LNCAP (cell line): ENCODE results near the gene KIF4A.

ENCODE experiments used
- CTCF ChIP-seq: fragments of 450-650 bp; IDR thresholded peaks from 2 replicates; pipeline ENCODE4 v1.5.1; 2017; ENCODE audit warnings: mild to moderate bottlenecking

KIF4A gene

GRCh38 chrX:70264784-70265183 is 25.1 kb upstream of the KIF4A start:
- TF ChIP-seq CTCF: no peak

GRCh38 chrX:70268034-70268433 is 21.9 kb upstream of the KIF4A start, which contains the start of gene ARR3:
Gene ARR3 (plus strand): TSS chrX:70268334. CDS start chrX:70269386, 1,052 bp downstream.
- TF ChIP-seq CTCF: no peak

- no peak for TF ChIP-seq CTCF
Observed at GRCh38 chrX:70279081-70279480, 10.8 kb upstream of the KIF4A start.

GRCh38 chrX:70280573-70280972 is 9.3 kb upstream of the KIF4A start:
- TF ChIP-seq CTCF: no peak

- TF ChIP-seq CTCF: no peak
Observed at GRCh38 chrX:70281951-70282350, 8.0 kb upstream of the KIF4A start, which contains the start of gene RAB41. Gene RAB41 (plus strand): TSS chrX:70282172. CDS start chrX:70282218, 46 bp downstream.

GRCh38 chrX:70289168-70289792 is 624 bp upstream of the KIF4A start:
- TF ChIP-seq CTCF: no peak

- no peak for TF ChIP-seq CTCF
Observed at GRCh38 chrX:70292788-70293187, 2.9 kb downstream of the KIF4A start.

GRCh38 chrX:70293621-70294020 is 3.7 kb downstream of the KIF4A start:
- TF ChIP-seq CTCF: no peak
